ENCODE measurements around the gene TPST2.

TPST2 gene

GRCh38 chr22:26579331-26579886 lies 10.5 kb downstream of the TPST2 start:
- no peak for DNase-seq

- DNase-seq, result no peak
Observed at GRCh38 chr22:26577081-26577480, 12.9 kb downstream of the TPST2 start.

- DNase-seq, result no peak
Observed at GRCh38 chr22:26576026-26576680, 13.8 kb downstream of the TPST2 start.

GRCh38 chr22:26574001-26574723 lies 15.8 kb downstream of the TPST2 start:
- no peak for DNase-seq

- no peak for DNase-seq
Observed at GRCh38 chr22:26573026-26573662, 16.8 kb downstream of the TPST2 start.

- DNase-seq, result no peak
Observed at GRCh38 chr22:26570864-26571525, 18.9 kb downstream of the TPST2 start.

- no peak for DNase-seq
Observed at GRCh38 chr22:26570115-26570514, 19.8 kb downstream of the TPST2 start.

GRCh38 chr22:26568207-26568706 lies 21.7 kb downstream of the TPST2 start:
- DNase-seq, result no peak

- DNase-seq, result no peak
Observed at GRCh38 chr22:26567610-26568009, 22.3 kb downstream of the TPST2 start.

GRCh38 chr22:26566994-26567393 lies 22.9 kb downstream of the TPST2 start:
- no peak for DNase-seq

- no peak for DNase-seq
Observed at GRCh38 chr22:26565889-26566288, 24.0 kb downstream of the TPST2 start.

- no peak for DNase-seq
Observed at GRCh38 chr22:26565181-26565580, 24.8 kb downstream of the TPST2 start.

- no peak for DNase-seq
Observed at GRCh38 chr22:26564672-26565071, 25.3 kb downstream of the TPST2 start.

- DNase-seq, result no peak
Observed at GRCh38 chr22:26564181-26564580, 25.8 kb downstream of the TPST2 start.

- peak; percentile 16 for DNase-seq
Observed at GRCh38 chr22:26563022-26563421, 26.9 kb downstream of the TPST2 start.

- no peak for DNase-seq
Observed at GRCh38 chr22:26561756-26562417, 28.0 kb downstream of the TPST2 start.

- DNase-seq, result no peak
Observed at GRCh38 chr22:26559961-26560575, 29.9 kb downstream of the TPST2 start.

GRCh38 chr22:26558248-26558895 lies 31.6 kb downstream of the TPST2 start:
- no peak for DNase-seq

- DNase-seq, result no peak
Observed at GRCh38 chr22:26556904-26557303, 33.0 kb downstream of the TPST2 start.

- no peak for DNase-seq
Observed at GRCh38 chr22:26555478-26555877, 34.5 kb downstream of the TPST2 start.

- DNase-seq, result no peak
Observed at GRCh38 chr22:26554956-26555355, 35.0 kb downstream of the TPST2 start.
